GM19328 (cell line): ENCODE data around the gene NBPF26.
"Not testable (repeated sequence)": the region's sequence is repeated elsewhere in the genome, so short reads cannot be mapped to it uniquely, and the experiment has no call there.

Source experiments
- ATAC-seq: cut with Tn5 transposase; IDR thresholded peaks from one replicate; pipeline ENCODE4 v1.9.1; 2021; ENCODE audit warnings: mild to moderate bottlenecking, moderate library complexity; ENCODE audit not compliant: unreplicated experiment

The NBPF26 gene

DNA sequence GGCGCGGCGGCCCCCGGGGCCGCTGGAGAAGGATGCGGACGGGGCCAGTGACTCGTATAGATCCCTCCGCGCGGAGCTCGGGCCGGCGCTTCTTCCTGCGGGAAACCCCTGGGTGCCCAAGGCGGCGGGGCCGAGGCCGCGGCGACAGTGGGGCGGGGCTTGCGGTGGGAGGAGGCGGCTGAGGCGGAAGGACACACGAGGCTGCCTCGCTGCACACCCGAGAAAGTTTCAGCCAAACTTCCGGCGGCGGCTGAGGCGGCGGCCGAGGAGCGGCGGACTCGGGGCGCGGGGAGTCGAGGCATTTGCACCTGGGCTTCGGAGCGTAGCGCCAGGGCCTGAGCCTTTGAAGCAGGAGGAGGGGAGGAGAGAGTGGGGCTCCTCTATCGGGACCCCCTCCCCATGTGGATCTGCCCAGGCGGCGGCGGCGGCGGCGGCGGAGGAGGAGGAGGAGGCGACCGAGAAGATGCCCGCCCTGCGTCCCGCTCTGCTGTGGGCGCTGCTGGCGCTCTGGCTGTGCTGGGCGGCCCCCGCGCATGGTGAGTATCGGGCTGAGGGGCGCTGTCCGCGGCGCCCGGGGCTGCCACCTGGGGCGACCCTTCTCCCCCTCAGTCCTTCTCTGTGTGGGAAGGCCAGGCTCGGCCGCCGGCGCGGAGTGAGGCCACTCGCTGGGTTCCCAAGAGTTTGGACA, at the start of gene NBPF26:
NBPF26 (plus strand) TSS at position 231 of the 688 bp plus-strand sequence.
- ATAC-seq: not testable (repeated sequence)

- ATAC-seq: not testable (repeated sequence)
Observed at GRCh38 chr1:120680106-120680819, 43.5 kb upstream of the NBPF26 start.

DNA sequence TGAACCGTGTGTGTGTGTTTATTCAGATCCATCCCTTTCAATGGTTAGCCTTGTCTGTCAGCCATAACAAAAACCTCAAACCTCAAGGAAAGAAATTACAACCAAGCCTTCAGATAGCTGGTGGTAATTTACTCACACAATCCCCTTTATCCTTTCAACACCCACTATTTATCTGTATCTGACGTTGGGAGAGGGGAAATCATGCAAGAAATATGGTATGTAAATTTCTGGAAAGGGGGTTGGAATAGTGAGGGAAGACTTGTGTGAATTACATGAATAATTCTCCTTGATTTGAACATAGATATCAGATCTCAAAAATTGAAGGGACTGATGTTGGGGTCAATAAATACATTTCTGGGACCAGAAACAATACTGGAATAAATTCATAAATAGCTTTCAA, 42.8 kb upstream of the NBPF26 start:
- ATAC-seq: not testable (repeated sequence)

GRCh38 chr1:120684397-120684796, 39.3 kb upstream of the NBPF26 start:
- ATAC-seq: not testable (repeated sequence)

- ATAC-seq: not testable (repeated sequence)
Observed at GRCh38 chr1:120685622-120686021, 38.1 kb upstream of the NBPF26 start.

DNA sequence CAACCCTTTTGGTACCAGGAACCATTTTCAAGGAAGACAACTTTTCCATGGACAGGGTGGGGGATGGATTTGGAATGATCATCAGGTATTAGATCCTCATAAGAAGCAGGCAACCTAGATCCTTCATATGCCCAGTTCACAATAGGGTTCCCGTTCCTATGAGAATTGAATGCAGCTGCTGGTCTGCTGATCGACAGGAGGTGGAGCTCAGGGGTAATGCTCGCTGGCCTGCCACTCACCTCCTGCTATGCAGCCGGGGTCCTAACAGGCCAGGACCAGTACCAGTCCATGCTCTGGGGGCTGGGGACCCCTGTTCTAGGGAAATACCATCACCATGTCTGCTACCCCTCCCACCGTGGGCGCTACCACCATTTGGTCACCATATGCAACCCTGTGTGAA, 36.5 kb upstream of the NBPF26 start:
- not testable (repeated sequence) for ATAC-seq

DNA sequence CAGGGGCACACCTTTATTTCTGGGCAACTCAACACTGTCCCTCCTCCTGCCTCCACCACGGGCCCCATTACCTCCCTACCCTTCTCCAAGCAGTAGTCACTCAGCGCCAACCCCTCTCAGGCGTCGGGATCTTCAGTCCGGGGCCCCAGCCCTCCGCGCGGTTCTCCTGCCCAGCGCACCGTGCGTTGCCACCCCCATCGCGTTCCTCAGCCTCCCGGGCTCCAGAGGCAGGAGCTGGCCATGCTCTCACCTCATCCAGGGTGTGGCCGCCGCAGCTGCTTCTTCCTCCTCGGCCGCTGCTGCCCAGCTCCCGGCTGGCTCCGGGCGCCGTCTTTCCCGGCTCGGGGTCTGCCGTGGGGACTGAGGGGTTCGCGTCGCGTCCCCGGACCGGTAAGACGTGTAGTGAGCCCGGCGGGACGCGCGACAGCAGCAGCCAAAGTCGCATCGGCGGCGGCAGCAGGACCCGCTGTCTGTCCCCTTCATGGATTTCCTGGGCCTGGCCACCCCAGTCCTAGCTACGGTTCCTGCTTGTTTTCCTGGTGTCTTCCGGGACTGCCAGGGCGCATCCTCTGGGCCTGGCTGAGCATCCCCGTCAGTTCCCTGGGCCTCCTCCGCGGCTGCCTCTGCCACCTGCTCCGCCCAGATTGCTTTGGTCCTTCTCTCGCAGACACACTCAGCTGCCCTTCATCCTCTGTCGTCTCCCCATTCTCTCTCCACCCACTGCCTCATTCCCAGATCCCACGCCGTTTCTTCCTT, 22.8 kb upstream of the NBPF26 start:
- not testable (repeated sequence) for ATAC-seq

- not testable (repeated sequence) for ATAC-seq
Observed at GRCh38 chr1:120723358-120723714, 409 bp upstream of the NBPF26 start.

- ATAC-seq: not testable (repeated sequence)
Observed at GRCh38 chr1:120724507-120724906, 762 bp downstream of the NBPF26 start.

DNA sequence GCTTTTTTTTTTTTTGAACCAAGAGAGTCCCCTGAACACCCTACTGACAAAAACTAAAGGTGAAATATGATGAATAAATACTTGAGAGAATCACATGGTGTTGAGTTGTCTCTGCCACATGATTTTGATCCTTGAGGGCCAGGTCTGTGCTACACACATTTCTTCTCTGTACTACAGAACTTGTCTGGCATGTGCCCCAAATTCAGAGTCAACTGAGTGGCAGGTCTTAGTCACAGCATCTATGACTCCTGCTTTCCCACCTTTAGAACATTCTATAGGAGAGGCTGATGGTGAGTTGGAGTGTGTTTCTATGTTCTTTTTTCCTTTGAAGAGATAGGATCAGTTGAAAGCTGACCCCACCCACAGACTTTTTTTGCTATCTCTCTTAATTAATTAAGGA, 5.1 kb downstream of the NBPF26 start:
- ATAC-seq: not testable (repeated sequence)

GRCh38 chr1:120769090-120769489, 45.3 kb downstream of the NBPF26 start:
- ATAC-seq: not testable (repeated sequence)

GRCh38 chr1:120805452-120805851, 81.7 kb downstream of the NBPF26 start:
- ATAC-seq: not testable (repeated sequence)

DNA sequence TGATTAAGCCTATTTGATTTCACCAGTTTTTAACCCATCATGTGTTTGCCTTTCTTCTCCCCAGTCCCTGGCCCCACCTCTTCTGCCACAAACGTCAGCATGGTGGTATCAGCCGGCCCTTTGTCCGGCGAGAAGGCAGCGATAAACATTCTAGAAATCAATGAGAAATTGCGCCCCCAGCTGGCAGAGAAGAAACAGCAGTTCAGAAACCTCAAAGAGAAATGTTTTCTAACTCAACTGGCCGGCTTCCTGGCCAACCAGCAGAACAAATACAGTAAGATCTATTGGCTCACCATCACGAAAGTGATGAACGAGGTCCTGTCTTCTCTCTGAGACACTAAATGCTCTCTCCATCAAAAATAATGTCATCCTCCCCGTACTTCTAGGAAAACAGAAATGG, 88.1 kb downstream of the NBPF26 start:
- not testable (repeated sequence) for ATAC-seq

DNA sequence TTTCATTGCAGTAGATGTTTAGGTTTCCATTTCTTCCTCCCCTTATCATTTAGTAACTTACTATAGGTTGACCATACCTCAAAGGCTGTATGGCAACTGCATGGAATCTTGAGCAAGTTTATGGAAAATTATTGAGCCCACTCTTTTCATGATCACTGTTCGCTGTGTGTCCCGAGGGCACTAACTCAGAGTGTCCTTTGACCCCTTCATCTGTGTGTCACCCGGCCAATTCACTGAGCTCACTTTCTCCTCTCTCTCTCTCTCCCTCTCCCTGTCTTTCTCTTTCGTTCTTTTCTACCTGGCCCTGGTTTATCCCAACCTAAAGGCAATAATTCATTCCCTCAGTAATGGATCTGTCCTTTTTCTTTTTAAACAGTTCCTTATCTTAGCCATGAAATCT, 101.3 kb downstream of the NBPF26 start:
- ATAC-seq: not testable (repeated sequence)

DNA sequence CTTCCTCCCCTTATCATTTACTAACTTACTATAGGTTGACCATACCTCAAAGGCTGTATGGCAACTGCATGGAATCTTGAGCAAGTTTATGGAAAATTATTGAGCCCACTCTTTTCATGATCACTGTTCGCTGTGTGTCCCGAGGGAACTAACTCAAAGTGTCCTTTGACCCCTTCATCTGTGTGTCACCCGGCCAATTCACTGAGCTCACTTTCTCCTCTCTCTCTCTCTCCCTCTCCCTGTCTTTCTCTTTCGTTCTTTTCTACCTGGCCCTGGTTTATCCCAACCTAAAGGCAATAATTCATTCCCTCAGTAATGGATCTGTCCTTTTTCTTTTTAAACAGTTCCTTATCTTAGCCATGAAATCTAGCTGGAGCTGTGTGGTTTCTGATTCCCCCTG, 102.9 kb downstream of the NBPF26 start:
- ATAC-seq: not testable (repeated sequence)

- ATAC-seq: not testable (repeated sequence)
Observed at GRCh38 chr1:120844186-120844944, 120.6 kb downstream of the NBPF26 start.

- not testable (repeated sequence) for ATAC-seq
Observed at GRCh38 chr1:120844945-120845330, 121.2 kb downstream of the NBPF26 start.

- ATAC-seq: not testable (repeated sequence)
Observed at GRCh38 chr1:120849400-120850286, 125.9 kb downstream of the NBPF26 start.

DNA sequence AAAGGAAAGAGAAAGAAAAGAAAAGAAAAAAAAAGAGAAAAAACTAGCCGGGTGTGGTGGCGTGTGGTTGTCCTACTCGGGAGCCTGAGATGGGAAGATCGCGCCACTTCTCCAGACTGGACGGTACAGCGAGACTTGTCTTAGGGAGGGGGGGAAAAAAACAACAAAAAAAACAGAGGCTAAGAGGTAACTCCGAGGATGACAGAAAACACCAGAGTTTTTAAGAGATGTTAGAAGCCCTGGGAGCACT, 126.5 kb downstream of the NBPF26 start:
- not testable (repeated sequence) for ATAC-seq
